ENCODE measurements around the gene DAAM1. TPM values are rescaled to one million over a fixed set of nuclear protein-coding genes. Genes with fewer than 3 reads are reported as not detected.

DAAM1 gene
- total RNA-seq (2014; rRNA removed; shearing (Covaris generic); ENCODE audit: low replicate concordance): 0.57 and 0.78 TPM in 2 replicates

- peak; percentile 90 for DNase-seq (ENCODE audit: low read depth)
- in situ Hi-C loops (cut with HindIII; ENCODE audit: low pct_unique_long_range_greater_than_20kb, low sequenced_read_pairs): no loop called here
These were observed at the start of gene DAAM1 for GRCh38 chr14:59188461-59189090. TSS of gene DAAM1 (plus strand) at chr14:59188667. CDS start at chr14:59263478, 74,811 bp downstream.

- DNase-seq (ENCODE audit: low read depth): no peak
- in situ Hi-C loops (cut with HindIII; ENCODE audit: low pct_unique_long_range_greater_than_20kb, low sequenced_read_pairs): no loop called here
These were observed 49.1 kb upstream of the DAAM1 start for GRCh38 chr14:59139324-59139723.

- in situ Hi-C loops (cut with HindIII; ENCODE audit: low pct_unique_long_range_greater_than_20kb, low sequenced_read_pairs): no loop called here
- DNase-seq (ENCODE audit: low read depth): no peak
These were observed 48.2 kb upstream of the DAAM1 start for GRCh38 chr14:59140106-59140843.

GRCh38 chr14:59146484-59146883 lies 42.0 kb upstream of the DAAM1 start:
- DNase-seq (ENCODE audit: low read depth): no peak
- in situ Hi-C loops (cut with HindIII; ENCODE audit: low pct_unique_long_range_greater_than_20kb, low sequenced_read_pairs): no loop called here

GRCh38 chr14:59147007-59147406 lies 41.5 kb upstream of the DAAM1 start:
- in situ Hi-C loops (cut with HindIII; ENCODE audit: low pct_unique_long_range_greater_than_20kb, low sequenced_read_pairs): no loop called here
- DNase-seq (ENCODE audit: low read depth): no peak

- in situ Hi-C loops (cut with HindIII; ENCODE audit: low pct_unique_long_range_greater_than_20kb, low sequenced_read_pairs): no loop called here
These were observed 40.0 kb upstream of the DAAM1 start for GRCh38 chr14:59148334-59148900.

GRCh38 chr14:59150990-59151389 lies 37.5 kb upstream of the DAAM1 start:
- no peak for DNase-seq (ENCODE audit: low read depth)
- in situ Hi-C loops (cut with HindIII; ENCODE audit: low pct_unique_long_range_greater_than_20kb, low sequenced_read_pairs): no loop called here

More at GRCh38 chr14:59148334-59148900, 40.0 kb upstream of the DAAM1 start:
- no peak for DNase-seq (ENCODE audit: low read depth)

GRCh38 chr14:59154373-59154772 lies 34.1 kb upstream of the DAAM1 start:
- no peak for DNase-seq (ENCODE audit: low read depth)
- in situ Hi-C loops (cut with HindIII; ENCODE audit: low pct_unique_long_range_greater_than_20kb, low sequenced_read_pairs): no loop called here

GRCh38 chr14:59155886-59156285 lies 32.6 kb upstream of the DAAM1 start:
- no peak for DNase-seq (ENCODE audit: low read depth)
- in situ Hi-C loops (cut with HindIII; ENCODE audit: low pct_unique_long_range_greater_than_20kb, low sequenced_read_pairs): no loop called here

- no peak for DNase-seq (ENCODE audit: low read depth)
- in situ Hi-C loops (cut with HindIII; ENCODE audit: low pct_unique_long_range_greater_than_20kb, low sequenced_read_pairs): no loop called here
These were observed 29.3 kb upstream of the DAAM1 start for GRCh38 chr14:59159169-59159568.

GRCh38 chr14:59160506-59160905 lies 28.0 kb upstream of the DAAM1 start:
- in situ Hi-C loops (cut with HindIII; ENCODE audit: low pct_unique_long_range_greater_than_20kb, low sequenced_read_pairs): no loop called here

GRCh38 chr14:59161561-59162175 lies 26.8 kb upstream of the DAAM1 start:
- DNase-seq (ENCODE audit: low read depth): no peak
- in situ Hi-C loops (cut with HindIII; ENCODE audit: low pct_unique_long_range_greater_than_20kb, low sequenced_read_pairs): no loop called here

More at GRCh38 chr14:59160506-59160905, 28.0 kb upstream of the DAAM1 start:
- DNase-seq (ENCODE audit: low read depth): no peak

GRCh38 chr14:59166258-59166657 lies 22.2 kb upstream of the DAAM1 start:
- no peak for DNase-seq (ENCODE audit: low read depth)
- in situ Hi-C loops (cut with HindIII; ENCODE audit: low pct_unique_long_range_greater_than_20kb, low sequenced_read_pairs): no loop called here

GRCh38 chr14:59175404-59175803 lies 13.1 kb upstream of the DAAM1 start:
- in situ Hi-C loops (cut with HindIII; ENCODE audit: low pct_unique_long_range_greater_than_20kb, low sequenced_read_pairs): no loop called here
- no peak for DNase-seq (ENCODE audit: low read depth)

- no peak for DNase-seq (ENCODE audit: low read depth)
- in situ Hi-C loops (cut with HindIII; ENCODE audit: low pct_unique_long_range_greater_than_20kb, low sequenced_read_pairs): no loop called here
These were observed 11.7 kb upstream of the DAAM1 start for GRCh38 chr14:59176765-59177164.

- DNase-seq (ENCODE audit: low read depth): no peak
- in situ Hi-C loops (cut with HindIII; ENCODE audit: low pct_unique_long_range_greater_than_20kb, low sequenced_read_pairs): no loop called here
These were observed 11.2 kb upstream of the DAAM1 start for GRCh38 chr14:59177262-59177661.

- no peak for DNase-seq (ENCODE audit: low read depth)
- in situ Hi-C loops (cut with HindIII; ENCODE audit: low pct_unique_long_range_greater_than_20kb, low sequenced_read_pairs): no loop called here
These were observed 6.7 kb upstream of the DAAM1 start for GRCh38 chr14:59181791-59182190.

- DNase-seq (ENCODE audit: low read depth): no peak
- in situ Hi-C loops (cut with HindIII; ENCODE audit: low pct_unique_long_range_greater_than_20kb, low sequenced_read_pairs): no loop called here
These were observed 5.8 kb upstream of the DAAM1 start for GRCh38 chr14:59182641-59183040.

GRCh38 chr14:59183150-59183549 lies 5.3 kb upstream of the DAAM1 start:
- in situ Hi-C loops (cut with HindIII; ENCODE audit: low pct_unique_long_range_greater_than_20kb, low sequenced_read_pairs): no loop called here
- DNase-seq (ENCODE audit: low read depth): no peak

All from Caki2 (cell line).